ENCODE data around the gene MRPS12. TPM values are rescaled to one million over a fixed set of nuclear protein-coding genes. Genes with fewer than 3 reads are reported as not detected.

MRPS12 gene
- total RNA-seq, 4 donors from 2014 or later: 18.0 to 33.2 (median 27.3) TPM

GRCh38 chr19:38921420-38922274 is 9.1 kb upstream of the MRPS12 start:
- Histone ChIP-seq H3K4me1 (no peaks in the 10 kb centered on the region), H3K4me3 (no peak overlapping the region), H3K36me3 (peaks cover 10 to 51% (median 36%) of the 10 kb centered on the region in 4 donors), H3K27me3 (no peaks in the 10 kb centered on the region), H3K9me3 (no peaks in the 10 kb centered on the region), H3K27ac (replicated peaks in 1 of 4) (no peak overlapping the region)
- TF ChIP-seq EP300 (IDR thresholded peaks at IDR 0.05) (no peak), POLR2A (IDR thresholded peaks at IDR 0.05; ENCODE audit: low read depth) (no peak), POLR2AphosphoS5 (IDR thresholded peaks at IDR 0.05) (no peak), CTCF (IDR thresholded peaks at IDR 0.05) (no peak)
- intact Hi-C loops (cut with DNase I): loop anchor here (10.0 kb wide), 1 partner anchor 377 kb away; no protein-coding TSS in a partner anchor
- WGBS: 86% methylated on average over 16 of the region's 20 CpGs
- no peak for DNase-seq (ENCODE audit: extremely low spot score)

GRCh38 chr19:38922482-38922881 is 8.3 kb upstream of the MRPS12 start:
- DNase-seq (ENCODE audit: extremely low spot score): no peak
- Histone ChIP-seq H3K9me3 (no peaks in the 10 kb centered on the region), H3K4me1 (no peaks in the 10 kb centered on the region), H3K4me3 (no peak overlapping the region), H3K27ac (replicated peaks in 1 of 4) (no peak overlapping the region), H3K36me3 (peaks cover 10 to 55% (median 36%) of the 10 kb centered on the region in 4 donors), H3K27me3 (no peaks in the 10 kb centered on the region)
- WGBS: 89% methylated on average over 5 of the region's 5 CpGs
- TF ChIP-seq CTCF (IDR thresholded peaks at IDR 0.05): no peak
- intact Hi-C loops (cut with DNase I): loop anchor here (10.0 kb wide), 1 partner anchor 378 kb away; no protein-coding TSS in a partner anchor

- no peak for DNase-seq (ENCODE audit: extremely low spot score)
- peaks cover 10 to 57% (median 36%) of the 10 kb centered on the region in 4 donors for H3K36me3 ChIP-seq
- H3K4me1 ChIP-seq: peaks cover 3 to 7% (median 5%) of the 10 kb centered on the region in 4 donors
- H3K27me3 ChIP-seq: no peaks in the 10 kb centered on the region
- H3K9me3 ChIP-seq: no peaks in the 10 kb centered on the region
- 89% methylated on average over 7 of the region's 7 CpGs for WGBS
- H3K27ac ChIP-seq (replicated peaks in 1 of 4): no peak overlapping the region
- TF ChIP-seq CTCF (IDR thresholded peaks at IDR 0.05): no peak
- TF ChIP-seq EP300 (IDR thresholded peaks at IDR 0.05): no peak
- no peak for TF ChIP-seq POLR2A (IDR thresholded peaks at IDR 0.05; ENCODE audit: low read depth)
- TF ChIP-seq POLR2AphosphoS5 (IDR thresholded peaks at IDR 0.05): no peak
- H3K4me3 ChIP-seq: no peak overlapping the region
- intact Hi-C loops (cut with DNase I): loop anchor here (10.0 kb wide), 1 partner anchor 380 kb away; no protein-coding TSS in a partner anchor
These were observed 6.4 kb upstream of the MRPS12 start for GRCh38 chr19:38924388-38924787.

- 83% methylated on average over 4 of the region's 4 CpGs for WGBS
- Histone ChIP-seq H3K4me3 (no peak overlapping the region), H3K27ac (replicated peaks in 1 of 4) (no peak overlapping the region), H3K9me3 (no peaks in the 10 kb centered on the region), H3K4me1 (peaks cover 27 to 31% (median 30%) of the 10 kb centered on the region in 4 donors), H3K27me3 (no peaks in the 10 kb centered on the region), H3K36me3 (peaks cover 16 to 47% (median 34%) of the 10 kb centered on the region in 4 donors)
- DNase-seq (ENCODE audit: extremely low spot score): no peak
- intact Hi-C loops (cut with DNase I): loop anchor here (10.0 kb wide), 1 partner anchor 384 kb away; no protein-coding TSS in a partner anchor
- TF ChIP-seq EP300 (IDR thresholded peaks at IDR 0.05) (no peak), POLR2A (IDR thresholded peaks at IDR 0.05; ENCODE audit: low read depth) (no peak), POLR2AphosphoS5 (IDR thresholded peaks at IDR 0.05) (no peak), CTCF (IDR thresholded peaks at IDR 0.05) (no peak)
These were observed 2.2 kb upstream of the MRPS12 start for GRCh38 chr19:38928391-38929001.
